ENCODE measurements around the gene KRTAP9-6. TPM values are rescaled to one million over a fixed set of nuclear protein-coding genes. Genes with fewer than 3 reads are reported as not detected.

Gene KRTAP9-6
- total RNA-seq, 1 donor from 2014 or later = not detected

- peaks cover 2% of the 10 kb centered on the region for H3K27me3 Mint-ChIP-seq (ENCODE audit: insufficient read depth)
- DNase-seq (ENCODE audit: low spot score) = no peak
- H3K9me3 Mint-ChIP-seq = no peaks in the 10 kb centered on the region
- H3K27ac Mint-ChIP-seq = no peak overlapping the region
- H3K36me3 Mint-ChIP-seq (ENCODE audit: low read depth) = no peaks in the 10 kb centered on the region
- intact Hi-C loops (cut with micrococcal nuclease) = no loop called here
- no peak overlapping the region for H3K4me3 Mint-ChIP-seq
- H3K4me1 Mint-ChIP-seq (ENCODE audit: low read depth) = no peaks in the 10 kb centered on the region
Observed at GRCh38 chr17:41284546-41284945, 19.4 kb downstream of the KRTAP9-6 start.

GRCh38 chr17:41287050-41287449, 21.9 kb downstream of the KRTAP9-6 start:
- Mint-ChIP-seq H3K36me3 (ENCODE audit: low read depth) (no peaks in the 10 kb centered on the region), H3K27ac (no peak overlapping the region), H3K4me1 (ENCODE audit: low read depth) (no peaks in the 10 kb centered on the region), H3K27me3 (ENCODE audit: insufficient read depth) (peaks cover 2% of the 10 kb centered on the region), H3K4me3 (no peak overlapping the region), H3K9me3 (no peaks in the 10 kb centered on the region)
- DNase-seq (ENCODE audit: low spot score) = no peak
- intact Hi-C loops (cut with micrococcal nuclease) = no loop called here

- Mint-ChIP-seq H3K4me3 (no peak overlapping the region), H3K36me3 (ENCODE audit: low read depth) (no peaks in the 10 kb centered on the region), H3K27ac (no peak overlapping the region), H3K4me1 (ENCODE audit: low read depth) (no peaks in the 10 kb centered on the region), H3K27me3 (ENCODE audit: insufficient read depth) (peaks cover 9% of the 10 kb centered on the region), H3K9me3 (no peaks in the 10 kb centered on the region)
- intact Hi-C loops (cut with micrococcal nuclease) = no loop called here
- DNase-seq (ENCODE audit: low spot score) = no peak
Observed at GRCh38 chr17:41294016-41294415, 28.8 kb downstream of the KRTAP9-6 start.

GRCh38 chr17:41296846-41297245, 31.7 kb downstream of the KRTAP9-6 start:
- Mint-ChIP-seq H3K36me3 (ENCODE audit: low read depth) (no peaks in the 10 kb centered on the region), H3K9me3 (no peaks in the 10 kb centered on the region)

GRCh38 chr17:41298458-41299135, 33.4 kb downstream of the KRTAP9-6 start:
- H3K27ac Mint-ChIP-seq = no peak overlapping the region
- no peaks in the 10 kb centered on the region for H3K4me1 Mint-ChIP-seq (ENCODE audit: low read depth)
- DNase-seq (ENCODE audit: low spot score) = no peak
- H3K27me3 Mint-ChIP-seq (ENCODE audit: insufficient read depth) = peaks cover 4% of the 10 kb centered on the region
- H3K4me3 Mint-ChIP-seq = no peak overlapping the region
- H3K9me3 Mint-ChIP-seq = no peaks in the 10 kb centered on the region
- no peaks in the 10 kb centered on the region for H3K36me3 Mint-ChIP-seq (ENCODE audit: low read depth)
- intact Hi-C loops (cut with micrococcal nuclease) = no loop called here

More at GRCh38 chr17:41296846-41297245, 31.7 kb downstream of the KRTAP9-6 start:
- no peak for DNase-seq (ENCODE audit: low spot score)
- intact Hi-C loops (cut with micrococcal nuclease) = no loop called here
- Mint-ChIP-seq H3K4me1 (ENCODE audit: low read depth) (no peaks in the 10 kb centered on the region), H3K27me3 (ENCODE audit: insufficient read depth) (peaks cover 9% of the 10 kb centered on the region), H3K4me3 (no peak overlapping the region), H3K27ac (no peak overlapping the region)

- Mint-ChIP-seq H3K27ac (no peak overlapping the region), H3K9me3 (no peaks in the 10 kb centered on the region), H3K36me3 (ENCODE audit: low read depth) (no peaks in the 10 kb centered on the region), H3K4me3 (no peak overlapping the region), H3K4me1 (ENCODE audit: low read depth) (no peaks in the 10 kb centered on the region), H3K27me3 (ENCODE audit: insufficient read depth) (peaks cover 2% of the 10 kb centered on the region)
- intact Hi-C loops (cut with micrococcal nuclease) = no loop called here
- no peak for DNase-seq (ENCODE audit: low spot score)
Observed at GRCh38 chr17:41301204-41301790, 36.1 kb downstream of the KRTAP9-6 start.

GRCh38 chr17:41301916-41302901, 37.0 kb downstream of the KRTAP9-6 start, which contains the start of gene KRTAP29-1:
TSS of gene KRTAP29-1 (minus strand) at chr17:41302851. CDS start at chr17:41302851, 0 bp downstream.
- Mint-ChIP-seq H3K27me3 (ENCODE audit: insufficient read depth) (peaks cover 5% of the 10 kb centered on the region), H3K9me3 (no peaks in the 10 kb centered on the region), H3K4me1 (ENCODE audit: low read depth) (no peaks in the 10 kb centered on the region), H3K27ac (no peak within 1 kb of the TSS), H3K4me3 (no peak within 1 kb of the TSS), H3K36me3 (ENCODE audit: low read depth) (no peaks in the 10 kb centered on the region)
- no peak for DNase-seq (ENCODE audit: low spot score)
- intact Hi-C loops (cut with micrococcal nuclease) = no loop called here

- no peak overlapping the region for H3K4me3 Mint-ChIP-seq
- peaks cover 5% of the 10 kb centered on the region for H3K4me1 Mint-ChIP-seq (ENCODE audit: low read depth)
- no peaks in the 10 kb centered on the region for H3K9me3 Mint-ChIP-seq
- peaks cover 11% of the 10 kb centered on the region for H3K27me3 Mint-ChIP-seq (ENCODE audit: insufficient read depth)
- no peaks in the 10 kb centered on the region for H3K36me3 Mint-ChIP-seq (ENCODE audit: low read depth)
- DNase-seq (ENCODE audit: low spot score) = no peak
- no peak overlapping the region for H3K27ac Mint-ChIP-seq
- intact Hi-C loops (cut with micrococcal nuclease) = no loop called here
Observed at GRCh38 chr17:41302981-41303380, 37.8 kb downstream of the KRTAP9-6 start.

GRCh38 chr17:41304091-41304490, 38.9 kb downstream of the KRTAP9-6 start:
- H3K27me3 Mint-ChIP-seq (ENCODE audit: insufficient read depth) = peaks cover 9% of the 10 kb centered on the region
- H3K9me3 Mint-ChIP-seq = no peaks in the 10 kb centered on the region
- intact Hi-C loops (cut with micrococcal nuclease) = no loop called here
- peaks cover 16% of the 10 kb centered on the region for H3K4me1 Mint-ChIP-seq (ENCODE audit: low read depth)
- H3K4me3 Mint-ChIP-seq = no peak overlapping the region
- no peak overlapping the region for H3K27ac Mint-ChIP-seq
- DNase-seq (ENCODE audit: low spot score) = no peak
- no peaks in the 10 kb centered on the region for H3K36me3 Mint-ChIP-seq (ENCODE audit: low read depth)

- intact Hi-C loops (cut with micrococcal nuclease) = loop anchor here (5.0 kb wide), 1 partner anchor 400 kb away; no protein-coding TSS in a partner anchor
- peaks cover 32% of the 10 kb centered on the region for H3K4me1 Mint-ChIP-seq (ENCODE audit: low read depth)
- DNase-seq (ENCODE audit: low spot score) = no peak
Observed at GRCh38 chr17:41307647-41308046, 42.5 kb downstream of the KRTAP9-6 start.

GRCh38 chr17:41308251-41308917, 43.2 kb downstream of the KRTAP9-6 start:
- no peak overlapping the region for H3K4me3 Mint-ChIP-seq
- peaks cover 32% of the 10 kb centered on the region for H3K4me1 Mint-ChIP-seq (ENCODE audit: low read depth)
- peaks cover 12% of the 10 kb centered on the region for H3K27me3 Mint-ChIP-seq (ENCODE audit: insufficient read depth)
- DNase-seq (ENCODE audit: low spot score) = no peak
- H3K36me3 Mint-ChIP-seq (ENCODE audit: low read depth) = no peaks in the 10 kb centered on the region
- H3K9me3 Mint-ChIP-seq = no peaks in the 10 kb centered on the region
- H3K27ac Mint-ChIP-seq = no peak overlapping the region
- intact Hi-C loops (cut with micrococcal nuclease) = loop anchor here (5.0 kb wide), 1 partner anchor 401 kb away; no protein-coding TSS in a partner anchor

More at GRCh38 chr17:41307647-41308046, 42.5 kb downstream of the KRTAP9-6 start:
- Mint-ChIP-seq H3K36me3 (ENCODE audit: low read depth) (no peaks in the 10 kb centered on the region), H3K9me3 (no peaks in the 10 kb centered on the region), H3K27me3 (ENCODE audit: insufficient read depth) (peaks cover 12% of the 10 kb centered on the region), H3K27ac (no peak overlapping the region), H3K4me3 (no peak overlapping the region)

- Mint-ChIP-seq H3K27me3 (ENCODE audit: insufficient read depth) (peaks cover 12% of the 10 kb centered on the region), H3K27ac (no peak within 1 kb of the TSS), H3K9me3 (no peaks in the 10 kb centered on the region), H3K4me1 (ENCODE audit: low read depth) (peaks cover 32% of the 10 kb centered on the region), H3K4me3 (no peak within 1 kb of the TSS), H3K36me3 (ENCODE audit: low read depth) (no peaks in the 10 kb centered on the region)
- DNase-seq (ENCODE audit: low spot score) = no peak
- intact Hi-C loops (cut with micrococcal nuclease) = loop anchor here (5.0 kb wide), 1 partner anchor 402 kb away; no protein-coding TSS in a partner anchor
Observed at GRCh38 chr17:41308918-41309359, 43.8 kb downstream of the KRTAP9-6 start, which contains the start of gene KRTAP16-1. TSS of gene KRTAP16-1 (minus strand) at chr17:41309309. CDS start at chr17:41309253, 56 bp downstream.
